ENCODE measurements around the gene COX7B.

COX7B gene

DNA sequence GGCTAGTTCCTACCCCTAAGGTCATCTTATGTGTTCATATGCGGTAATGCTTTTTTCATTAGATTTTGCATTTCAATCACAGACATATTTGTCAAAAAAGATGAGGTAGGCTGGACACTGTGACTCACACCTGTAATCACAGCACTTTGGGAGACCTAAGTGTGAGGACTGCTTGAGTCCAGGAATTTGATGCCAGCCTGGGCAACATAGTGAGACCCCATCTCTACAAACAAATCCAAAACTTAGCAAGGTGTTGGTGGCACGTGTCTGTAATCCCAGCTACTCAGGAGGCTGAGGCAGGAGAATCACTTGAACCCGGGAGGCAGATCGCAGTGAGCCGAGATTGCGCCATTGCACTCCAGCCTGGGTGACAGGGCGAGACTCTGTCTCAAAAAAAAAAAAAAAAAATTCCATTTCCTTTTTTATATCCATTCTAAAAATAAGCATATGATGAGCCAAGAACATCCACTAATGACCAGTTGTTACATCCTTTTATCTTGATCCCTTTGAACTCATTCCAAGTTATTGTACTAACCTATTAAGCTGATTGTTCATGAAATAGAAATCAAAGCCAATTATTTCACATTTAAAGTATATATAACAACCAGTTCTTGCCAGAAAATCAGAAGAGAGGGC, 46.8 kb downstream of the COX7B start:
- DNase-seq, result no peak

DNA sequence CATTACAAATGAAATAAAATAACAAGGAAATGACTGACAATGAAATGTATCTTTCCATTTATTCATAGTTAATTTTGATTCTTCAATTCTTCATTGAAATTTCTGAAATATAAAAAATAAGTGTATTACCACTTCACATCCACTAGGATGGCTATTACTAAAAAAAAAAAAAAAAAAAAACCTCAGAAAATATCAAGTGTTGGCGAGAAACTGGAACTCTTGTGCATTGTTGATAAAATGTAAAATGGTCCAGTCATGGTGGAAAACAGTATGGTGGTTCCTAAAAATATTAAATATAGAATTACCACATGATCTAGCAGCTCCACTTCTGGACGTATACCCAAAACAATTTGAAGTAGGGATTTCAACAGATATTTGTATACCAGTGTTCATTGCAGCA, 47.3 kb downstream of the COX7B start:
- no peak for DNase-seq

DNA sequence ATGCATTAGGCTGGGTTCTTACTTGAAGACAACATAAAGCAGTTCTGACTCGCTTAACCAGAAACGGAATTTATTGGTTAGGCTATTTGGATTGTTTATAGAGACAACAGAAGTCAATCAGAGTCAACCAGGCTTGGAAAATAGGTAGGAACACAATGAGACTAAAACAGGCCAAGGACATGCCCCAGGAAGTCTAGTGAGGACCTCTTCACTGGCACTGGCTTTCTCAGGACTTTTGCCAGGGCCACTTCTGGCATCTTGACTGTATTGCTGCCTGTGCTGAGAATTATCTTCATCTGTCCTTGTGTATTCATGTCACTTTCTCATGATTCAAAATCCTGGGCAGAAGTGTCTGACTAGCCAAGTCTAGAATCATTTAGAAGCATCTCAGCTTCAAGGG, 50.6 kb downstream of the COX7B start:
- DNase-seq, result no peak

DNA sequence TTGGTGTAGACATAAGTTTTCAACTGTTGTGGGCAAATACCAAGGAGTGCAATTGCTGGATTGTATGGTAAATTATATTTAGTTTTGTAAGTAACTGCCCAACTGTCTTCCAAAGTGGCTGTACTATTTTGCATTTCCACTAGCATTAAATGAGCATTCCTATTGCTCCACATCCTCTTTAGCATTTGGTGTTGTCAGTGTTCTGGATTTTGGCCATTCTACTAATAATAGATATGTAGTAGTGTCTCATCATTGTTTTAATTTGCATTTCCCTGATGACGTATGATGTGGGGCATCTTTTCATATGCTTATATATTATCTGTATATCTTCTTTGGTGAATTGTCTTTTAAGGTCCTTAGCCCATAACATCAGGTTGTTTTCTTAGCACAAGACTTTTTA, 52.9 kb downstream of the COX7B start:
- DNase-seq, result peak; percentile 13

DNA sequence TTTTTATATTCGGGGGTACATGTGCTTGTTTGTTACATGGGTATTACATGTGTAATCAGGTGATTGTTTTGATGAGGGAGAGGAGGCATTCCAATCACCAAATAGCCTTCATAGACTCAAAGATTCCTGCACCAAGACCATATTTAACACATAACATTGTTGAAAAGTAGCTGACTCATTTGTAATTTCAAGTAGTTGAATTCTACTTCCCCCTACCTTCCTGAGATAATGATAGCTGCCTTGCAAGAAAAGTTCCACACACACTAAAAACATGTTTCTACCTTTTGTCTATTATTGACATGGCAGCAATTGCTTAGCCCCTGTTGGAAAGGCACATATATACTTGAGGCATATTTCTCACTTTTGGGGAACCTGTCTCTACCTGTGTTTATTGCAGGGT, 54.0 kb downstream of the COX7B start:
- DNase-seq, result no peak

DNA sequence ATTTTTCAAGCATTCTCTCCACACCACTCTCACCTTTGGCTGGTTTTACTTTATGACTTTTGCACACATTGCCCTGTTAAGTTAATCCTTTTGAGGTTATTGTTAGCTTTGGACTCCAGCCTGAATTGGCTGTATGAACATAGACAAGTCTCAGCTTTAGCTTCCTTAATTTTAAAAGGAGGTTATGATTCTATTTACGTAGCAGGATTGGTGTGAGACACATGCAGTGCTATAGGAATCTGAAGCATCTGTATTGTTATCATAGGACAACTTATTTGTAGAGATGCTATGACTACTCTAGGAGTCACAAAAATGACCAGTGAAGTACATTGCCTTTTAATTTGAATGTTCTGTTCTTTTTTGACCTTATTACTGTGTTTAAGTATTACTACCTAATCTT, 54.4 kb downstream of the COX7B start:
- peak; percentile 46 for DNase-seq

Data from HCEC 1CT (cell line).